Liver (tissue), 3 donors: ENCODE results near the gene SGIP1.

Experiments
- CTCF ChIP-seq: fragments of 150-350 bp; IDR thresholded peaks from 2 replicates; pipeline ENCODE4 v1.5.1; 2017; ENCODE audit warnings: improper control_type of control experiment, low read depth, low read length; ENCODE audit not compliant: missing input control
- FOXA1 ChIP-seq: IDR thresholded peaks from 2 replicates; pipeline ENCODE4 v1.6.1; 2016; ENCODE audit warnings: antibody characterized with exemption
- GABPA ChIP-seq, 2 donors: IDR thresholded peaks in 1 of 2; conservative IDR thresholded peaks in 1 of 2; 2 replicates each; pipeline ENCODE4 v1.6.1; 2016; ENCODE audit warnings: antibody characterized with exemption in 2 of 2, mild to moderate bottlenecking in 1 of 2, moderate library complexity in 1 of 2
- JUND ChIP-seq, 2 donors: IDR thresholded peaks; 2 replicates each; pipeline ENCODE4 v1.6.1; 2016; ENCODE audit warnings: antibody characterized with exemption in 2 of 2
- MAX ChIP-seq: IDR thresholded peaks from 2 replicates; pipeline ENCODE4 v1.6.1; 2016; ENCODE audit warnings: antibody characterized with exemption
- RAD21 ChIP-seq, 2 donors: IDR thresholded peaks; 2 replicates each; pipeline ENCODE4 v1.6.1; 2016; ENCODE audit warnings: antibody characterized with exemption in 2 of 2, mild to moderate bottlenecking in 2 of 2
- RXRA ChIP-seq, 2 donors: IDR thresholded peaks; 2 replicates each; pipeline ENCODE4 v1.6.1; 2017 to 2018; ENCODE audit warnings: antibody characterized with exemption in 2 of 2, mild to moderate bottlenecking in 1 of 2
- YY1 ChIP-seq: IDR thresholded peaks from 2 replicates; pipeline ENCODE4 v1.6.1; 2016; ENCODE audit warnings: antibody characterized with exemption, mild to moderate bottlenecking
- TF ChIP-seq, protein P1 (sequence below): IDR thresholded peaks from 2 replicates; pipeline ENCODE4 v1.6.1; 2016; ENCODE audit warnings: antibody characterized with exemption
- TF ChIP-seq, protein P2 (sequence below): IDR thresholded peaks from 2 replicates; pipeline ENCODE4 v1.6.1; 2016; ENCODE audit warnings: antibody characterized with exemption, mild to moderate bottlenecking
- TF ChIP-seq, protein P3 (sequence below): IDR thresholded peaks from 2 replicates; pipeline ENCODE4 v1.6.1; 2016; ENCODE audit warnings: antibody characterized with exemption
- donor health status: healthy.
- donor health status: healthy.

- TF ChIP-seq CTCF: no peak
- no peak for TF ChIP-seq RAD21 (IDR thresholded peaks at IDR 0.05)
- TF ChIP-seq, protein P1, sequence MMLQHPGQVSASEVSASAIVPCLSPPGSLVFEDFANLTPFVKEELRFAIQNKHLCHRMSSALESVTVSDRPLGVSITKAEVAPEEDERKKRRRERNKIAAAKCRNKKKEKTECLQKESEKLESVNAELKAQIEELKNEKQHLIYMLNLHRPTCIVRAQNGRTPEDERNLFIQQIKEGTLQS: no peak
- TF ChIP-seq, protein P2, sequence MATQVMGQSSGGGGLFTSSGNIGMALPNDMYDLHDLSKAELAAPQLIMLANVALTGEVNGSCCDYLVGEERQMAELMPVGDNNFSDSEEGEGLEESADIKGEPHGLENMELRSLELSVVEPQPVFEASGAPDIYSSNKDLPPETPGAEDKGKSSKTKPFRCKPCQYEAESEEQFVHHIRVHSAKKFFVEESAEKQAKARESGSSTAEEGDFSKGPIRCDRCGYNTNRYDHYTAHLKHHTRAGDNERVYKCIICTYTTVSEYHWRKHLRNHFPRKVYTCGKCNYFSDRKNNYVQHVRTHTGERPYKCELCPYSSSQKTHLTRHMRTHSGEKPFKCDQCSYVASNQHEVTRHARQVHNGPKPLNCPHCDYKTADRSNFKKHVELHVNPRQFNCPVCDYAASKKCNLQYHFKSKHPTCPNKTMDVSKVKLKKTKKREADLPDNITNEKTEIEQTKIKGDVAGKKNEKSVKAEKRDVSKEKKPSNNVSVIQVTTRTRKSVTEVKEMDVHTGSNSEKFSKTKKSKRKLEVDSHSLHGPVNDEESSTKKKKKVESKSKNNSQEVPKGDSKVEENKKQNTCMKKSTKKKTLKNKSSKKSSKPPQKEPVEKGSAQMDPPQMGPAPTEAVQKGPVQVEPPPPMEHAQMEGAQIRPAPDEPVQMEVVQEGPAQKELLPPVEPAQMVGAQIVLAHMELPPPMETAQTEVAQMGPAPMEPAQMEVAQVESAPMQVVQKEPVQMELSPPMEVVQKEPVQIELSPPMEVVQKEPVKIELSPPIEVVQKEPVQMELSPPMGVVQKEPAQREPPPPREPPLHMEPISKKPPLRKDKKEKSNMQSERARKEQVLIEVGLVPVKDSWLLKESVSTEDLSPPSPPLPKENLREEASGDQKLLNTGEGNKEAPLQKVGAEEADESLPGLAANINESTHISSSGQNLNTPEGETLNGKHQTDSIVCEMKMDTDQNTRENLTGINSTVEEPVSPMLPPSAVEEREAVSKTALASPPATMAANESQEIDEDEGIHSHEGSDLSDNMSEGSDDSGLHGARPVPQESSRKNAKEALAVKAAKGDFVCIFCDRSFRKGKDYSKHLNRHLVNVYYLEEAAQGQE: no peak
- TF ChIP-seq MAX: no peak
- no peak for TF ChIP-seq FOXA1
- no peak for TF ChIP-seq GABPA (IDR thresholded peaks at IDR 0.05 in 1 of 2, conservative IDR thresholded peaks at IDR 0.05 in 1 of 2)
- no peak for TF ChIP-seq YY1
- TF ChIP-seq, protein P3, sequence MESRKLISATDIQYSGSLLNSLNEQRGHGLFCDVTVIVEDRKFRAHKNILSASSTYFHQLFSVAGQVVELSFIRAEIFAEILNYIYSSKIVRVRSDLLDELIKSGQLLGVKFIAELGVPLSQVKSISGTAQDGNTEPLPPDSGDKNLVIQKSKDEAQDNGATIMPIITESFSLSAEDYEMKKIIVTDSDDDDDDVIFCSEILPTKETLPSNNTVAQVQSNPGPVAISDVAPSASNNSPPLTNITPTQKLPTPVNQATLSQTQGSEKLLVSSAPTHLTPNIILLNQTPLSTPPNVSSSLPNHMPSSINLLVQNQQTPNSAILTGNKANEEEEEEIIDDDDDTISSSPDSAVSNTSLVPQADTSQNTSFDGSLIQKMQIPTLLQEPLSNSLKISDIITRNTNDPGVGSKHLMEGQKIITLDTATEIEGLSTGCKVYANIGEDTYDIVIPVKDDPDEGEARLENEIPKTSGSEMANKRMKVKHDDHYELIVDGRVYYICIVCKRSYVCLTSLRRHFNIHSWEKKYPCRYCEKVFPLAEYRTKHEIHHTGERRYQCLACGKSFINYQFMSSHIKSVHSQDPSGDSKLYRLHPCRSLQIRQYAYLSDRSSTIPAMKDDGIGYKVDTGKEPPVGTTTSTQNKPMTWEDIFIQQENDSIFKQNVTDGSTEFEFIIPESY: no peak
- TF ChIP-seq JUND (IDR thresholded peaks at IDR 0.05): no peak
- TF ChIP-seq RXRA (IDR thresholded peaks at IDR 0.05): no peak
Measured at GRCh38 chr1:66563941-66564630, 30.1 kb downstream of the SGIP1 start.
